Measurements from ENCODE around the gene FETUB. TPM values are rescaled to one million over a fixed set of nuclear protein-coding genes. Genes with fewer than 3 reads are reported as not detected.

The FETUB gene
- total RNA-seq, 1 donor: not detected

GRCh38 chr3:186636536-186636935, 3.7 kb upstream of the FETUB start:
- no peak for TF ChIP-seq CTCF (IDR thresholded peaks at IDR 0.05; ENCODE audit: insufficient read depth, low read depth, low read length)
- DNase-seq (ENCODE audit: low read depth): no peak

GRCh38 chr3:186637686-186638085, 2.5 kb upstream of the FETUB start:
- TF ChIP-seq CTCF (IDR thresholded peaks at IDR 0.05; ENCODE audit: insufficient read depth, low read depth, low read length): no peak
- H3K4me3 ChIP-seq (ENCODE audit: low read depth, low read length): no peak overlapping the region
- DNase-seq (ENCODE audit: low read depth): no peak

More at GRCh38 chr3:186636536-186636935, 3.7 kb upstream of the FETUB start:
- H3K4me3 ChIP-seq (ENCODE audit: low read depth, low read length): no peak overlapping the region

GRCh38 chr3:186638259-186638658, 1.9 kb upstream of the FETUB start:
- no peak for TF ChIP-seq CTCF (IDR thresholded peaks at IDR 0.05; ENCODE audit: insufficient read depth, low read depth, low read length)
- H3K4me3 ChIP-seq (ENCODE audit: low read depth, low read length): no peak overlapping the region
- no peak for DNase-seq (ENCODE audit: low read depth)

- no peak overlapping the region for H3K4me3 ChIP-seq (ENCODE audit: low read depth, low read length)
- no peak for DNase-seq (ENCODE audit: low read depth)
- TF ChIP-seq CTCF (IDR thresholded peaks at IDR 0.05; ENCODE audit: insufficient read depth, low read depth, low read length): no peak
These were observed 247 bp downstream of the FETUB start for GRCh38 chr3:186640473-186640818.

- no peak for TF ChIP-seq CTCF (IDR thresholded peaks at IDR 0.05; ENCODE audit: insufficient read depth, low read depth, low read length)
- no peak for DNase-seq (ENCODE audit: low read depth)
- no peak overlapping the region for H3K4me3 ChIP-seq (ENCODE audit: low read depth, low read length)
These were observed 730 bp downstream of the FETUB start for GRCh38 chr3:186640929-186641328.

GRCh38 chr3:186642014-186642413, 1.8 kb downstream of the FETUB start:
- DNase-seq (ENCODE audit: low read depth): no peak
- no peak for TF ChIP-seq CTCF (IDR thresholded peaks at IDR 0.05; ENCODE audit: insufficient read depth, low read depth, low read length)
- no peak overlapping the region for H3K4me3 ChIP-seq (ENCODE audit: low read depth, low read length)

GRCh38 chr3:186643493-186643892, 3.3 kb downstream of the FETUB start:
- no peak for DNase-seq (ENCODE audit: low read depth)
- no peak for TF ChIP-seq CTCF (IDR thresholded peaks at IDR 0.05; ENCODE audit: insufficient read depth, low read depth, low read length)
- H3K4me3 ChIP-seq (ENCODE audit: low read depth, low read length): no peak overlapping the region
